Pancreas (tissue), 10 donors: ENCODE results near the gene NFX1. TPM values are rescaled to one million over a fixed set of nuclear protein-coding genes. Genes with fewer than 3 reads are reported as not detected.
"Not testable (repeated sequence)": the region's sequence is repeated elsewhere in the genome, so short reads cannot be mapped to it uniquely, and the experiment has no call there.

Source experiments
- ATAC-seq, 4 donors: fragments of 200-7000 bp; cut with Tn5 transposase; one replicate each; pipeline versions ENCODE4 v1.8.0 to v1.9.1; 2020; ENCODE audit warnings: mild to moderate bottlenecking in 4 of 4, moderate library complexity in 4 of 4
- DNase-seq, 6 donors: peaks; one replicate each; pipeline ENCODE4 v3.0.0-alpha.2; 2020
- FAIRE-seq: peaks from 2 replicates; lab custom pipeline; 2012; peaks lifted over from hg19 to GRCh38; lab: Jason Lieb, UNC
- H3K27ac ChIP-seq, 4 donors: fragments of 200-600 bp; sonication (generic); 1 replicate in 3 of 4; 2 replicates in 1 of 4; pipeline versions ENCODE4 v1.5.0 to v1.8.0; 2020
- H3K27me3 ChIP-seq, 4 donors: fragments of 200-600 bp; one replicate each; pipeline ENCODE4 v1.8.0; 2021
- H3K36me3 ChIP-seq, 3 donors: fragments of 200-600 bp; sonication (generic) in 1 of 3; one replicate each; pipeline versions ENCODE4 v1.5.0 to v1.8.0; 2020 to 2021
- H3K4me1 ChIP-seq, 3 donors: fragments of 200-600 bp; one replicate each; pipeline ENCODE4 v1.8.0; 2021
- H3K4me3 ChIP-seq, 4 donors: fragments of 200-600 bp; sonication (generic) in 2 of 4; one replicate each; pipeline versions ENCODE4 v1.5.0 to v1.8.0; 2020 to 2021
- H3K9me3 ChIP-seq, 4 donors: fragments of 200-600 bp; one replicate each; pipeline ENCODE4 v1.8.0; 2021
- CTCF ChIP-seq, 4 donors: fragments of 200-600 bp; sonication (generic) in 3 of 4; IDR thresholded peaks; one replicate each; pipeline versions ENCODE4 v1.5.0 to v1.8.0; 2021; ENCODE audit warnings: antibody characterized with exemption in 4 of 4
- WGBS, 2 donors: extraction: QIAGEN DNeasy Blood & Tissue Kit; methylation state at CpG; one replicate each; pipeline ENCODE4 v1.1.7; 2013; 5-methylcytosine and 5-hydroxymethylcytosine counted together
- intact Hi-C, 3 donors: fragments of 100-400 bp; cut with DNase I; formaldehyde crosslinking; loops; one replicate each; pipeline versions ENCODE4 v1.11.1 to v1.14.2; 2022
- polyA plus RNA-seq, 2 donors: library from polyadenylated mRNA; stranded (reverse); fragments of 200-250 nt; gene quantifications; one replicate each; pipeline ENCODE4 v1.2.3, GENCODE V29; 2013
- total RNA-seq, 6 donors: library from RNA; stranded (reverse); fragmentation: NEBNext Ultra II Directional in 4 of 6; extraction: Animal tissue kit (Norgen Biotek cat#: 25700) in 4 of 6; gene quantifications; one replicate each; pipeline versions ENCODE4 v1.2.1 to v1.2.4, GENCODE V29; 2021 to 2023
- donor health status: healthy with polysubstance abuse.
- donor health status: DM: no; HTN: no; CAD: no; lungs with moderate emphysema.
- donor health status: DM: no; HTN: no; CAD: no.
- donor health status: control.
- donor health status: control.
- donor health status: Bipolar disorder and iron deficiency.
- donor health status: DM: yes; HTN: yes; CAD: no.
- donor health status: DM: no; HTN: no; CAD: no.
- donor health status: DM: no; HTN: no; CAD: no.
- donor health status: DM: yes; HTN: yes; CAD: no.

NFX1 gene
- total and polyA plus RNA-seq, 8 donors, result 8.2 to 19.2 (median 16.5) TPM

DNA sequence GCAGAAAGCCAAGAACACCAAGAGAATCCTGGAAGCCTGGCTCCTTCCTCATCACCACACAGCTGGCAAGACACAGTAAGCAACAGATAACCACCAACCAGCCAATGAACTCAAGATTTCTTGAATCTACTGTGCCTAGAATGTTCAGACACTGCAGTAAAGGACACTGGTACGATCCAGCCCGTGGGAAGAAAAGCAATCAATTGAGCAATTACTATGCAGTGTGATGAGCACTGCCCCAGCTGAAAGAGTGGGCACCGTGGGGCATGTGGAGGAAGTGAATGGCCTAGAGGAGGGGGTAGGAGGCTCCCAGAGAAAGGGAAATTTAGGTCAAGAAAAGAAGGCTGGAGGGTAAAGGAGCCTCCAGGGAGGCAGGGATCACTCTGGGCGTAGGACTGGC is 107.5 kb downstream of the NFX1 start:
- H3K4me1 ChIP-seq, FAIRE-seq: not testable (repeated sequence)

DNA sequence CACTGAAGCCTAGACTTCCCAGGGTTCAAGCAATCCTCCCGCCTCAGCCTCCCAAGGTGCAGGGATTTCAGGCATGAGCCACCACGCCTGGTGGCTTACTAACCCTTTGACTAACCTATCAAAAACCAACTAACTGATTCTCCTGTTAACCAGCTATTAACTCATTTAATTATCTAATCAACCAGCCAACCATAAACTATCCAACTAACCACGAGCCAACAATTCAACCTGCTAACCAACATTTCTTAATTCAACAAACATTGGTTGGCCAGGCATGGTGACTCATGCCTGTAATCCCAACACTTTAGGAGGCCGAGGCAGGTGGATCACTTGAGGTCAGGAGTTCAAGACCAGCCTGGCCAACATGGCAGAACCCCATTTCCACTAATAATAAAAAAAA is 108.7 kb downstream of the NFX1 start:
- intact Hi-C loops, H3K4me1 ChIP-seq, H3K4me3 ChIP-seq, H3K27me3 ChIP-seq, H3K9me3 ChIP-seq, FAIRE-seq, DNase-seq, H3K36me3 ChIP-seq, H3K27ac ChIP-seq, ATAC-seq: not testable (repeated sequence)
- 82 to 90% methylated on average over 4 of the region's 4 CpGs for whole genome bisulfite sequencing, 2 donors

More for the DNA sequence above, 107.5 kb downstream of the NFX1 start:
- H3K4me3 ChIP-seq, intact Hi-C loops, H3K9me3 ChIP-seq, H3K27ac ChIP-seq, H3K36me3 ChIP-seq, ATAC-seq, H3K27me3 ChIP-seq, DNase-seq: not testable (repeated sequence)
- 59 to 65% methylated on average over 3 of the region's 4 CpGs for whole genome bisulfite sequencing, 2 donors

GRCh38 chr9:33401809-33402208 is 111.5 kb downstream of the NFX1 start:
- FAIRE-seq, H3K9me3 ChIP-seq, ATAC-seq, H3K36me3 ChIP-seq, H3K4me1 ChIP-seq, DNase-seq, H3K27ac ChIP-seq, H3K27me3 ChIP-seq, H3K4me3 ChIP-seq: not testable (repeated sequence)
- WGBS, 2 donors, result 59 to 72% methylated on average over 9 to 10 of the region's 10 CpGs
- intact Hi-C loops, result loop anchor here in 1 of 3 donors (10.0 kb wide), 1 partner anchor 63 kb away; no protein-coding TSS in a partner anchor

DNA sequence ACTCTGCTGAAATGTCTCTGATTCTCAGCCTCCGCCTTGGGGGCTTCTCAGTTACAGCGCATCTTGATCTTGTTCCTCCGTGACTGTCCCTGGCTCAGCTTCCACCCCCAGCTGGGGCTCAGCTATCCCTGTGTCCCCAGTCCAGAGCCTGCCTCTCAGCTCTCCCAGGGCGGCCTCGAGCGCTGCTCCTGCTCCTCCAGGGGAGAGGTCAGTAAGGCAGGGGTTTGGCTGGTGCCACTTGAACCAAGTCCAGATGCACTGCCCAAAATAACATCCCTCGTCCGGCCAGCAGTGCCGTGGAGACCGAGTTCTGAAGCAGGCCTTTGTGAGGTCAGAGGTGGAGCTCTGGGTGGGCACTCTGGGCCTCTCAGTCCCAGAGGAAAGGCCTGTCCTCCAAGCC is 112.1 kb downstream of the NFX1 start, which contains the start of gene AQP7:
Gene AQP7 (minus strand): TSS at position 198 of the 400 bp plus-strand sequence. CDS start 1,306 bp downstream, outside the sequence.
- H3K27ac ChIP-seq, result not testable (repeated sequence)

GRCh38 chr9:33403941-33404787 is 113.8 kb downstream of the NFX1 start:
- intact Hi-C loops, result loop anchor here in 1 of 3 donors (10.0 kb wide), 1 partner anchor 61 kb away; no protein-coding TSS in a partner anchor
- FAIRE-seq (no peak), ATAC-seq (peak in 1 of 4 donors; percentile 18), DNase-seq (peak in 1 of 6 donors; percentile 36)
- 65 to 78% methylated on average over 17 of the region's 17 CpGs for WGBS, 2 donors
- TF ChIP-seq CTCF (IDR thresholded peaks at IDR 0.05), result no peak
- no peaks in the 10 kb centered on the region for H3K4me1 ChIP-seq
- no peaks in the 10 kb centered on the region for H3K27me3 ChIP-seq
- H3K4me3 ChIP-seq, result no peak overlapping the region
- H3K9me3 ChIP-seq, result no peaks in the 10 kb centered on the region
- H3K36me3 ChIP-seq, result no peaks in the 10 kb centered on the region
- no peak overlapping the region for H3K27ac ChIP-seq

More for the DNA sequence above, 112.1 kb downstream of the NFX1 start, which contains the start of gene AQP7:
- not testable (repeated sequence) for DNase-seq, H3K4me3 ChIP-seq, H3K27me3 ChIP-seq, H3K4me1 ChIP-seq, H3K36me3 ChIP-seq, H3K9me3 ChIP-seq, ATAC-seq, FAIRE-seq
- intact Hi-C loops, result loop anchor here in 1 of 3 donors (10.0 kb wide), 1 partner anchor 62 kb away; no protein-coding TSS in a partner anchor
- WGBS, 2 donors, result 72 to 83% methylated on average over 10 of the region's 10 CpGs

GRCh38 chr9:33404788-33405362 is 114.6 kb downstream of the NFX1 start:
- intact Hi-C loops, result loop anchor here in 2 of 3 donors (5.0 to 10.0 kb wide), 2 partner anchors 47 to 60 kb away; no protein-coding TSS in a partner anchor
- H3K27ac ChIP-seq, result no peak overlapping the region
- FAIRE-seq, result no peak

More at GRCh38 chr9:33404788-33405362, 114.6 kb downstream of the NFX1 start:
- Histone ChIP-seq H3K36me3 (no peaks in the 10 kb centered on the region), H3K27me3 (no peaks in the 10 kb centered on the region), H3K9me3 (no peaks in the 10 kb centered on the region), H3K4me1 (no peaks in the 10 kb centered on the region), H3K4me3 (no peak overlapping the region)
- 82 to 84% methylated on average over 4 of the region's 4 CpGs for WGBS, 2 donors
- ATAC-seq (peak in 1 of 4 donors; percentile 43), DNase-seq (no peak)
- TF ChIP-seq CTCF (IDR thresholded peaks at IDR 0.05), result no peak
